Subcutaneous adipose tissue (tissue), 4 donors: ENCODE results near the gene SERPINB2. TPM values are rescaled to one million over a fixed set of nuclear protein-coding genes. Genes with fewer than 3 reads are reported as not detected.

Experiments used
- total RNA-seq, 4 donors: library from RNA; depleted of rRNA; stranded (reverse); fragments of >200 nt; gene quantifications; one replicate each; pipeline ENCODE4 v1.1.0, GENCODE V29; 2016
- TF ChIP-seq, protein P1 (sequence below): fragments of 450-650 bp; IDR thresholded peaks from one replicate; pipeline ENCODE4 v1.5.1; 2016; ENCODE audit warnings: low read depth, mild to moderate bottlenecking, control low read depth, antibody characterized with exemption, moderate library complexity

Gene SERPINB2
- total RNA-seq, 4 donors from 2014 or later = 0.44 to 2.6 (median 0.51) TPM; not detected in 1

DNA sequence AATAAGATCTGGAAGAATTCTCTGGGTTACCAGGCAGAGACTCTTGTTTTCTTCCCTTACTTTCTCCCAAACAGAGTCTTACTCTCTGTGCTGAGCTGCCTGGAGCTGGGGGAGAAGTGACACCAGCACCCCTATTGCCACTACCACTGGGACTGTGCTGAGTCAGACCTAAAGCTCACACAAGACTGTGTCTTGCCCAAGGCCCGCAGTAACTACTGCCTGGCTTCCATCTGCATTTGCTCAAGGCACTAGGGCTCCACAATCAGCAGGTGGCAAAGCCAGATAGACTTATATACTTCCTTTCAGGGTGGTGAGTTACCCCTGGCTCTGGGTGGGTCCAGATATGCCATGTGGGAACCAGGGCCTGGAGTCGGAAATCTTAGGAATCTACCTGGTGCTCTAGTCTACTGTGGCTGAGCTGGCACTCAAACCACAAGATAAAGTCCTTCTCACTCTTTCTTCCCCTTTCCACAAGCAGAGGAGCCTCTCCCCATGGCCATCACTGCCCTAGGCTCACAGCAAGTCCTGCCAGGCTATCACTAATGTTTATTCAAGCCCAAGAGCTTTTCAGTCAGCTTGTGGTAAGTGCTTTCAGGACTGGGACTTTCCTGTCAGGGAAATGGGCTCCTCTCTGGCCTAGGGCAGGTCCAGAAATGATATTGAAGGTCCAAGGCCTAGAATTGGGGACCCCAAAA is 27.6 kb upstream of the SERPINB2 start:
- TF ChIP-seq, protein P1, sequence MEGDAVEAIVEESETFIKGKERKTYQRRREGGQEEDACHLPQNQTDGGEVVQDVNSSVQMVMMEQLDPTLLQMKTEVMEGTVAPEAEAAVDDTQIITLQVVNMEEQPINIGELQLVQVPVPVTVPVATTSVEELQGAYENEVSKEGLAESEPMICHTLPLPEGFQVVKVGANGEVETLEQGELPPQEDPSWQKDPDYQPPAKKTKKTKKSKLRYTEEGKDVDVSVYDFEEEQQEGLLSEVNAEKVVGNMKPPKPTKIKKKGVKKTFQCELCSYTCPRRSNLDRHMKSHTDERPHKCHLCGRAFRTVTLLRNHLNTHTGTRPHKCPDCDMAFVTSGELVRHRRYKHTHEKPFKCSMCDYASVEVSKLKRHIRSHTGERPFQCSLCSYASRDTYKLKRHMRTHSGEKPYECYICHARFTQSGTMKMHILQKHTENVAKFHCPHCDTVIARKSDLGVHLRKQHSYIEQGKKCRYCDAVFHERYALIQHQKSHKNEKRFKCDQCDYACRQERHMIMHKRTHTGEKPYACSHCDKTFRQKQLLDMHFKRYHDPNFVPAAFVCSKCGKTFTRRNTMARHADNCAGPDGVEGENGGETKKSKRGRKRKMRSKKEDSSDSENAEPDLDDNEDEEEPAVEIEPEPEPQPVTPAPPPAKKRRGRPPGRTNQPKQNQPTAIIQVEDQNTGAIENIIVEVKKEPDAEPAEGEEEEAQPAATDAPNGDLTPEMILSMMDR = no peak

DNA sequence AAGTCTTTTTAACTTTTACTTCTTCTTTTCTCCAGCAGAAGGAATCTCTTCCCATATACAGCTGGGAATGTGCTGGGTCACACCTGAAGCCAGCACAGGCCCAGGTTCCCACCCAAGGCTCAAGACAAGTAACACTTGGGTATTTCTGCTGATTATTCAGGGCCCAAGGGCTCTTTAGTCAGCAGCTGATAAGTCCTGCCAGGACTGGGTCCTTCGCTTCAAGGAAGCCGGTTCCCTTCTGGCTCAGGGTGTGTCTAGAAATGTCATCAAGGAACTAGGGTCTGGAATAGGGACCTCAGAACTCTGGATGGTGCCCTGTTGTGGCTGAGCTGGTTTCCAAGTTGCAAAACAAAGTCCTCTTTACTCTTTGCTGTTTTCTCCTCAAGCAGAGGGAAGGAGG is 27.0 kb upstream of the SERPINB2 start:
- TF ChIP-seq, protein P1 = no peak

DNA sequence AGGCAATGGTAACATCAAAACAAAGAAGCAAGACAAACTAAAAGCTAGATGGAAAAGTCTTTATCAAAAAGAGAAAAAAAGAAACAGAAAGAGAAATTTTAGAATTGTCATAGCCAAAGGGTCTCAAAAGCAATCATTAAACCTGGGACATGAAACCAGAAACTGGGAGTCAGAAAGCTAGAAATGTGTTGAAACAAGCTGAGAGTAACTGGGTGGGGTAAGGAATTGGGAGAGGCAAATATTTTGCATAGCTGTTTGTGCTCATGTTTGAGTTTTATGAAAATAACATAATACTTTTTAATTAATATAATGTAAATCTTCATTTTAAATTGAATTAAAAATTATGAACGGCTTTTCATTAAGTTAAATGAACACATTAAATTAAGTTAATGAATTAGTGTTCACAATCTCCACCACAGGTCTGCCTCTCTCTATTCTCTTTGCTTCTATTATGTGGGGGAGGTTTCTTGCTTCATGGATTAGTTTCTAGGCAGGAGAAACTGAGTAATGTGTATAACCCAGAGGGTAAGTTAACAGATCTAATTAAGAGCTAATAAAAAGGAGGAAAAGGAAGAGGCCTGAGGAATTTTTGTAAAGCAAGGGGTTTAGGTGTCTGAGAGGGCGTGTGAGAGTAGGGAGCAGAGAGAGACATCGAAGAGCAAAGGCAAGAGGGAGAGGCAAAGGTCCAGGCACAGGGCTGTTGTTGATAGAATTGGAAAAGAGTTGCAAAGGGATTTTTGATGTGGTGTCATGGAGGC is 20.0 kb upstream of the SERPINB2 start:
- TF ChIP-seq, protein P1 = no peak

DNA sequence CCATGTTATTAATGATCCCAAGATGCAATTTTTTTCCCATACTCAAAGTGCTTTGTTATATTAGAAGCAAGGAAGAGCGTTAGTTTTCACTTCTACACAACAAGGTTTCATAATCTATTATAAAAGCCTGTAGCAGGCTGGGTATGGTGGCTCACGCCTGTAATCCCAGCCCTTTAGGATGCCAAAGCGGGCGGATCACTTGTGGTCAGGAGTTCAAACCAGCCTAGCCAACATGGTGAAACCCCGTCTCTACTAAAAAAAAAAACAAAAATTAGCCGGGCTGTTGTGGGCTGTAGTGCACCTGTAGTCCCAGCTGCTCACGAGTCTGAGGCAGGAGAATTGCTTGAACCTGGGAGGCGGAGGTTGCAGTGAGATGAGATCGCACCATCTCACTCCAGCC is 19.0 kb upstream of the SERPINB2 start:
- TF ChIP-seq, protein P1 = no peak

DNA sequence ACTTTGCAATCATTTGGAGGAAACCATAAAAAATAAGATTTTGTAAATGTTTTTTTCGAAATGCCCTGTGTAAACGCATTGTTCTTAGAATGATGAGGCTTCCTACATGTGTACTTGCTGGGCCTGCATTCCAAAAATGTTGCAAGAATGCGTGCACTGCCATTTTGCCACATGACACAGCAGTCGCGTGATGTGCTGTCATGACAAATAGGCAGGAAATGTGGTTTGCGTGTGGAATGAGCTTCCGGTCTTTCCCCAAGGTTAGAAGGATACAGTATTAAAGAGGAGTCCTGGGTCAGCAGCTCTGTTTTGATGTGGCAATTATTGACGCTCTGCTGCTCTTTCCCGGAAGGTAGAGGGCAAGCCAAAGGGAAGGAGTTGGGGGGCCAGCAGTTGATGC is 18.1 kb upstream of the SERPINB2 start:
- TF ChIP-seq, protein P1 = no peak

DNA sequence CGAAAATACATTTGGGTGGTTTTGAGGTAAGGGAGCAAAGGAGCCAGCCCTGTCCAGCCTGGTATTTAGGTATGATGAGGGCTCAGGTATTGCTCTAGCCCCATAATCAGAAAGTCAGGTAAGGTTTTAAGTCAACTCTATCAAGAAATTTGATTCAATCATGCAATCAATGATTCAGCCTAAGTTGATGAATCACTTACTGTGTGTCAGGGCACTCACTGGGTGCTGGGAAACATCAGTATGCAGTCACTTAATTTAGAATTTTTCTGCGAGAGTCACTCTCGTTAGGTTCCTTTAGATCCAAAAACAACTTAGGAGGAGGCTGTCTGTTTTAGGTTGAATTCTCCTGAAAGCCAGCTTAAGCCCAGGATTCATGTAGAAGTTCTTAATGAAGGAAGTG is 17.7 kb upstream of the SERPINB2 start:
- TF ChIP-seq, protein P1 = no peak

DNA sequence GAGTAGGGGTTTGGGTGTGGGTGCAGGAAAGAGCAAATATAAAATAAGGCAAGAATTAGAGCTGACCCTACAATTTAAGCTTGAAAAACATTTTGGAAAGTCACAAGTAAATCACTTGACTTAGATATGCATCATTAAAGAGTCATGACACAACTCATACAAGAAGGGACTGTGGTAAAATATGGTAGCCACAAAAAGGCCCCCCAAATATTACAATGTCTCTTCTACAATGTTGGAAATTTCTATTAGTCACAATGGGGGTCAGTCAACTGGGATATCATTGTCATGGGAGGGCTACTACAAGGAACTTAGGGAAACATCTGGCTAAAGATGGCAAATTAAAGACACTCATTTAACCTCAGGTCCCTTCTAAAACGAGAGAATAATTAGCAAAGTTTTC is 15.7 kb upstream of the SERPINB2 start:
- TF ChIP-seq, protein P1 = no peak
